HG03139 (cell line): ENCODE data around the gene CHAC2.
"Not testable (repeated sequence)": the region's sequence is repeated elsewhere in the genome, so short reads cannot be mapped to it uniquely, and the experiment has no call there.

Experiments
- ATAC-seq: cut with Tn5 transposase; IDR thresholded peaks from one replicate; pipeline ENCODE4 v1.9.1; 2021; ENCODE audit not compliant: unreplicated experiment

CHAC2 gene

GRCh38 chr2:53777134-53777533 lies 9.5 kb downstream of the CHAC2 start:
- ATAC-seq: no peak

- ATAC-seq: no peak
Observed at GRCh38 chr2:53778536-53779162, 11.0 kb downstream of the CHAC2 start.

GRCh38 chr2:53780056-53780455 lies 12.5 kb downstream of the CHAC2 start:
- ATAC-seq: no peak

- ATAC-seq: no peak
Observed at GRCh38 chr2:53782676-53783075, 15.1 kb downstream of the CHAC2 start.

GRCh38 chr2:53784436-53784835 lies 16.8 kb downstream of the CHAC2 start:
- no peak for ATAC-seq

- no peak for ATAC-seq
Observed at GRCh38 chr2:53785366-53785765, 17.8 kb downstream of the CHAC2 start.

GRCh38 chr2:53786352-53786704 lies 18.7 kb downstream of the CHAC2 start:
- ATAC-seq: peak; percentile 3

- ATAC-seq: peak; percentile 97
Observed at GRCh38 chr2:53786705-53787613, 19.4 kb downstream of the CHAC2 start, which contains the start of the genes ASB3 and ERLEC1. Gene ASB3 (minus strand): TSS chr2:53786953. CDS start chr2:53765572, 21,381 bp downstream. Gene ERLEC1 (plus strand): TSS chr2:53787044. CDS start chr2:53787211, 167 bp downstream.

GRCh38 chr2:53787614-53788289 lies 20.1 kb downstream of the CHAC2 start:
- no peak for ATAC-seq

GRCh38 chr2:53793261-53793660 lies 25.7 kb downstream of the CHAC2 start:
- no peak for ATAC-seq

- ATAC-seq: no peak
Observed at GRCh38 chr2:53793821-53794220, 26.2 kb downstream of the CHAC2 start.

GRCh38 chr2:53801547-53801946 lies 33.9 kb downstream of the CHAC2 start:
- no peak for ATAC-seq

GRCh38 chr2:53802617-53803151 lies 35.1 kb downstream of the CHAC2 start:
- no peak for ATAC-seq

GRCh38 chr2:53811601-53812000 lies 44.0 kb downstream of the CHAC2 start:
- ATAC-seq: no peak

GRCh38 chr2:53813151-53813550 lies 45.5 kb downstream of the CHAC2 start:
- no peak for ATAC-seq

- no peak for ATAC-seq
Observed at GRCh38 chr2:53818854-53819435, 51.3 kb downstream of the CHAC2 start.

GRCh38 chr2:53819634-53820033 lies 52.0 kb downstream of the CHAC2 start:
- ATAC-seq: no peak

GRCh38 chr2:53820048-53820447 lies 52.4 kb downstream of the CHAC2 start:
- ATAC-seq: no peak

GRCh38 chr2:53820711-53821110 lies 53.1 kb downstream of the CHAC2 start:
- ATAC-seq: no peak

GRCh38 chr2:53821810-53822209 lies 54.2 kb downstream of the CHAC2 start:
- no peak for ATAC-seq

- not testable (repeated sequence) for ATAC-seq
Observed at GRCh38 chr2:53823639-53824038, 56.0 kb downstream of the CHAC2 start.
